ENCODE measurements around the gene VAV3. TPM values are rescaled to one million over a fixed set of nuclear protein-coding genes. Genes with fewer than 3 reads are reported as not detected.
A peak's percentile ranks its signal among the peaks of the same experiment; 100 is the strongest.

Gene VAV3
- total RNA-seq, 1 donor = 0.09 TPM

GRCh38 chr1:107626073-107626796, 338.7 kb downstream of the VAV3 start:
- TF ChIP-seq, protein P1, sequence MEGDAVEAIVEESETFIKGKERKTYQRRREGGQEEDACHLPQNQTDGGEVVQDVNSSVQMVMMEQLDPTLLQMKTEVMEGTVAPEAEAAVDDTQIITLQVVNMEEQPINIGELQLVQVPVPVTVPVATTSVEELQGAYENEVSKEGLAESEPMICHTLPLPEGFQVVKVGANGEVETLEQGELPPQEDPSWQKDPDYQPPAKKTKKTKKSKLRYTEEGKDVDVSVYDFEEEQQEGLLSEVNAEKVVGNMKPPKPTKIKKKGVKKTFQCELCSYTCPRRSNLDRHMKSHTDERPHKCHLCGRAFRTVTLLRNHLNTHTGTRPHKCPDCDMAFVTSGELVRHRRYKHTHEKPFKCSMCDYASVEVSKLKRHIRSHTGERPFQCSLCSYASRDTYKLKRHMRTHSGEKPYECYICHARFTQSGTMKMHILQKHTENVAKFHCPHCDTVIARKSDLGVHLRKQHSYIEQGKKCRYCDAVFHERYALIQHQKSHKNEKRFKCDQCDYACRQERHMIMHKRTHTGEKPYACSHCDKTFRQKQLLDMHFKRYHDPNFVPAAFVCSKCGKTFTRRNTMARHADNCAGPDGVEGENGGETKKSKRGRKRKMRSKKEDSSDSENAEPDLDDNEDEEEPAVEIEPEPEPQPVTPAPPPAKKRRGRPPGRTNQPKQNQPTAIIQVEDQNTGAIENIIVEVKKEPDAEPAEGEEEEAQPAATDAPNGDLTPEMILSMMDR (IDR thresholded peaks at IDR 0.05; ENCODE audit: insufficient read depth, low read length) = no peak
- DNase-seq (ENCODE audit: low read depth) = no peak
- H3K4me3 ChIP-seq (ENCODE audit: low read depth, low read length) = no peak overlapping the region

DNA sequence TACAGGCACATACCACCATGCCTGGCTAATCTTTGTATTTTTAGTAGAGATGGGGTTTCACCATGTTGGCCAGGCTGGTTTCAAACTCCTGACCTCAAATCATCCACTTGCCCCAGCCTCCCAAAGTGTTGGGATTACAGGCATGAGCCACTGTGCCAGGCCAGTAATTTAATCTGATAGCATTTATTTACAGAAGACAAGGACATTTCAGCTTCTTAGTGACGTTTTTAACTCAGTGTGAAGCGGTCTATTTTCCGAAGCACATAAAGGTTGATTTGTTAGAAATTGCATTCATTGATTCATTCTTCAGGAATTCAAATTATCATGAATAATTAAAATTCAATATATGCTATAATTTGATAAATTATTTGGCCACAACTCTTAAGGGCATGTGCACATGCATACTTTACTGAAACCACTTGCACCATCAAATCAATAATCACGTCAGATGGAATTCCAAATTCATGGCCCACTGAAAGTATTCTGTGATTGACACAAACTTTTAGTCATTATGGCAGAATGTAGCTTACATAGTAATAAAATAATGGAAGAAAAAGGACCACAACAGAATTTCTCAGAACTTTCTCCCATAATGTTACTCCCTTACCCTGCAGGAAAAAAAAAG, 339.5 kb downstream of the VAV3 start:
- no peak overlapping the region for H3K4me3 ChIP-seq (ENCODE audit: low read depth, low read length)
- no peak for DNase-seq (ENCODE audit: low read depth)
- TF ChIP-seq, protein P1 (IDR thresholded peaks at IDR 0.05; ENCODE audit: insufficient read depth, low read length) = no peak

GRCh38 chr1:107623431-107623830, 341.5 kb downstream of the VAV3 start:
- DNase-seq (ENCODE audit: low read depth) = no peak
- no peak overlapping the region for H3K4me3 ChIP-seq (ENCODE audit: low read depth, low read length)
- TF ChIP-seq, protein P1 (IDR thresholded peaks at IDR 0.05; ENCODE audit: insufficient read depth, low read length) = no peak

DNA sequence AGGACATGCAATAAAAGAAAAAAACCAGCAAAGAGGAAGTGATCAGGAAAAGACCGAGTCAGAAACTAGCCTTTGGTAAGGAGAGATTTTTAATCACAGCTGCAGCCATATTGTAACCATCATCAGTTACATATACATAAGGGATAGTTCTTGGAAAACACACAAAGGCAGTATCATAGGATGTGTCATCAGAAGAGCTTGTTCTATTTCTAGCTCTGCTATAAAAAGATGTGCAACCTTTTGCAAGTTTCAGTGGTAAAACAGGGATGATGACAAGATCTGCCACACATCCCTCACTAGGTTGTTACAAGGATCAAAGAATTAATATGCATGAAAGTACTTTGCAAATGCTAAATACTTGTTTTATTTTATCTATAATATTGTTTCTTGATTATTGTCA, 342.0 kb downstream of the VAV3 start:
- no peak overlapping the region for H3K4me3 ChIP-seq (ENCODE audit: low read depth, low read length)
- TF ChIP-seq, protein P1 (IDR thresholded peaks at IDR 0.05; ENCODE audit: insufficient read depth, low read length) = no peak
- DNase-seq (ENCODE audit: low read depth) = peak; percentile 11

DNA sequence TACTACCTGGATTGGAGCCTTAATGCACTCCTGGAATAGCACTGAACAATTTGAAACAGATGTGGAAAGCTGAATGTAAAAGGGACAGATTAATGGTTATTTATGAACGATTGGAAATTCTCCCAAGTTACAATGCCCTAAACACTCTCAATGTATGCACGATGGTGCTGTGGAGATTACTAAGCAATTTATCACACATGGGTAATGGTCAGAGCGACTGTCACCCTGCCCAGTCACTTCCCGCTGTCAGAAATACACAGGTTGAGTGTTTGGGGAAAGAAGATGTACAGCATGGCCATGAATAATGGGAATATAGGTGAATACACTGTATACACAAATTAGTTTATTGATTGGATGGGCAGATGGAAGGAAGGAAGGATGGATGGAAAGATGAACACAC, 342.4 kb downstream of the VAV3 start:
- DNase-seq (ENCODE audit: low read depth) = no peak
- TF ChIP-seq, protein P1 (IDR thresholded peaks at IDR 0.05; ENCODE audit: insufficient read depth, low read length) = no peak
- H3K4me3 ChIP-seq (ENCODE audit: low read depth, low read length) = no peak overlapping the region

GRCh38 chr1:107620753-107621152, 344.2 kb downstream of the VAV3 start:
- TF ChIP-seq, protein P1 (IDR thresholded peaks at IDR 0.05; ENCODE audit: insufficient read depth, low read length) = no peak
- DNase-seq (ENCODE audit: low read depth) = no peak
- H3K4me3 ChIP-seq (ENCODE audit: low read depth, low read length) = no peak overlapping the region
